GM23338 (cell line): ENCODE data around the gene MYL5. TPM values are rescaled to one million over a fixed set of nuclear protein-coding genes. Genes with fewer than 3 reads are reported as not detected.

Experiments used
- ATAC-seq: fragments of 200-7000 bp; cut with Tn5 transposase; 3 replicates; pipeline ENCODE4 v1.9.1; 2020
- DNase-seq: peaks from one replicate; pipeline ENCODE4 v3.0.0-alpha.2; 2015; ENCODE audit warnings: low spot score
- H2AFZ ChIP-seq: fragments of 200-600 bp; sonication (generic); 2 replicates; pipeline ENCODE4 v1.8.0; 2016; ENCODE audit warnings: antibody characterized with exemption, mild to moderate bottlenecking, moderate library complexity
- H3F3A ChIP-seq: fragments of 200-600 bp; sonication (generic); replicated peaks from 2 replicates; pipeline ENCODE4 v1.8.0; 2017; ENCODE audit warnings: antibody characterized with exemption, mixed run types, low read depth
- H3K27ac ChIP-seq: fragments of 200-600 bp; sonication (generic); 2 replicates; pipeline ENCODE4 v1.6.1; 2016; ENCODE audit warnings: low read depth
- H3K27me3 ChIP-seq: fragments of 200-600 bp; sonication (generic); 2 replicates; pipeline ENCODE4 v1.8.0; 2016; ENCODE audit warnings: mild to moderate bottlenecking, mixed run types, moderate library complexity; ENCODE audit not compliant: insufficient read depth
- H3K36me3 ChIP-seq: fragments of 200-600 bp; sonication (generic); 2 replicates; pipeline ENCODE4 v1.8.0; 2016; ENCODE audit warnings: mild to moderate bottlenecking; ENCODE audit not compliant: insufficient read depth
- H3K4me1 ChIP-seq: fragments of 200-600 bp; sonication (generic); 2 replicates; pipeline ENCODE4 v1.8.0; 2016; ENCODE audit warnings: mild to moderate bottlenecking, moderate library complexity; ENCODE audit not compliant: insufficient read depth
- H3K4me2 ChIP-seq: fragments of 200-600 bp; sonication (generic); 2 replicates; pipeline ENCODE4 v1.7.1; 2017; ENCODE audit warnings: mixed run types
- H3K4me3 ChIP-seq: fragments of 200-600 bp; sonication (generic); 2 replicates; pipeline ENCODE4 v1.6.1; 2016; ENCODE audit warnings: mixed run types
- H3K79me2 ChIP-seq: fragments of 200-600 bp; sonication (generic); replicated peaks from 2 replicates; pipeline ENCODE4 v1.8.0; 2017; ENCODE audit warnings: mild to moderate bottlenecking; ENCODE audit not compliant: insufficient read depth
- H3K9me2 ChIP-seq: fragments of 200-600 bp; sonication (generic); 2 replicates; pipeline ENCODE4 v1.8.0; 2017; ENCODE audit not compliant: insufficient read depth
- H4K20me1 ChIP-seq: fragments of 200-600 bp; sonication (generic); replicated peaks from 2 replicates; pipeline ENCODE4 v1.8.0; 2017; ENCODE audit warnings: mild to moderate bottlenecking; ENCODE audit not compliant: insufficient read depth
- H3K27ac Mint-ChIP-seq: 2 replicates; pipeline ENCODE4 v1.8.0; 2020; ENCODE audit warnings: inconsistent platforms, mild to moderate bottlenecking, moderate library complexity, mixed read lengths
- H3K27me3 Mint-ChIP-seq: 3 replicates; pipeline ENCODE4 v1.8.0; 2022; ENCODE audit warnings: low read depth, mild to moderate bottlenecking, moderate library complexity, mixed read lengths, inconsistent platforms; ENCODE audit not compliant: insufficient read depth, poor library complexity
- H3K36me3 Mint-ChIP-seq: 3 replicates; pipeline ENCODE4 v1.8.0; 2021; ENCODE audit warnings: low read depth, mild to moderate bottlenecking, inconsistent platforms, moderate library complexity, mixed read lengths
- H3K4me1 Mint-ChIP-seq: 3 replicates; pipeline ENCODE4 v1.8.0; 2020; ENCODE audit warnings: mild to moderate bottlenecking, inconsistent platforms, mixed read lengths
- H3K4me3 Mint-ChIP-seq: 3 replicates; pipeline ENCODE4 v1.8.0; 2021; ENCODE audit warnings: moderate library complexity, mild to moderate bottlenecking, inconsistent platforms, mixed read lengths
- H3K9me3 Mint-ChIP-seq: 3 replicates; pipeline ENCODE4 v1.8.0; 2020; ENCODE audit warnings: moderate library complexity, mild to moderate bottlenecking, inconsistent platforms, mixed read lengths
- CTCF ChIP-seq, 2 experiments: fragments of 200-600 bp in 1 of 2; sonication (generic) in 1 of 2; conservative IDR thresholded peaks; 2 replicates each; pipeline versions ENCODE4 v1.5.1 to v1.6.1; 2016 to 2017; ENCODE audit warnings: antibody characterized with exemption in 2 of 2, low read depth in 2 of 2, mild to moderate bottlenecking in 2 of 2, moderate library complexity in 1 of 2
- NANOG ChIP-seq: IDR thresholded peaks from 2 replicates; pipeline ENCODE4 v1.6.1; 2016; ENCODE audit warnings: antibody characterized with exemption, borderline replicate concordance
- ZNF462 ChIP-seq: fragments of 250-450 bp; sonication (Bioruptor Pico); IDR thresholded peaks from 2 replicates; pipeline ENCODE4 v1.5.0; 2020; ENCODE audit warnings: mild to moderate bottlenecking, moderate library complexity
- polyA plus RNA-seq: library from polyadenylated mRNA; unstranded; fragments of >200 nt; fragmentation: Nextera tagmentation; extraction: Ambion mirVana; gene quantifications from 2 replicates; pipeline ENCODE4 v1.2.1, GENCODE V29; 2016
- total RNA-seq: library from RNA; depleted of rRNA; stranded (reverse); fragments of >200 nt; shearing (Covaris generic); gene quantifications from 2 replicates; pipeline ENCODE4 v1.2.3, GENCODE V29; 2014

Gene MYL5
- total and polyA plus RNA-seq, 2 experiments from 2014 or later = 3.0 to 4.4 TPM

- Mint-ChIP-seq H3K27me3 (peaks cover 4% of the 10 kb centered on the region), H3K36me3 (peaks cover 35% of the 10 kb centered on the region), H3K27ac (no peak overlapping the region), H3K4me1 (peaks cover 4% of the 10 kb centered on the region; the same call in 2 of the 3 replicates), H3K4me3 (no peak overlapping the region), H3K9me3 (no peaks in the 10 kb centered on the region)
- H3F3A ChIP-seq = no peaks in the 10 kb centered on the region
- no peak overlapping the region for H3K4me3 ChIP-seq
- peaks cover 33% of the 10 kb centered on the region for H4K20me1 ChIP-seq
- no peak overlapping the region for H2AFZ ChIP-seq
- no peak for TF ChIP-seq ZNF462 (CRISPR knock-in tag)
- no peaks in the 10 kb centered on the region for H3K4me1 ChIP-seq
- DNase-seq (no peak), ATAC-seq (no peak)
- H3K27me3 ChIP-seq = no peaks in the 10 kb centered on the region
- H3K79me2 ChIP-seq = peaks cover 65% of the 10 kb centered on the region
- no peak overlapping the region for H3K4me2 ChIP-seq
- no peaks in the 10 kb centered on the region for H3K9me2 ChIP-seq
- H3K36me3 ChIP-seq = 0 out of 2 replicates have a peak, but pooled peaks cover 3% of the 10 kb centered on the region
- no peak overlapping the region for H3K27ac ChIP-seq
Observed at GRCh38 chr4:712093-712492, 37.8 kb downstream of the MYL5 start.

GRCh38 chr4:712916-713632, 38.7 kb downstream of the MYL5 start:
- H3K79me2 ChIP-seq = peaks cover 70% of the 10 kb centered on the region
- no peak overlapping the region for H3K4me2 ChIP-seq
- DNase-seq (no peak), ATAC-seq (no peak)
- Mint-ChIP-seq H3K27me3 (peaks cover 6% of the 10 kb centered on the region), H3K9me3 (no peaks in the 10 kb centered on the region), H3K27ac (no peak overlapping the region), H3K4me1 (peaks cover 4% of the 10 kb centered on the region; the same call in 2 of the 3 replicates), H3K36me3 (peaks cover 35% of the 10 kb centered on the region), H3K4me3 (no peak overlapping the region)
- H3K4me3 ChIP-seq = no peak overlapping the region
- H4K20me1 ChIP-seq = peaks cover 39% of the 10 kb centered on the region
- H3F3A ChIP-seq = no peaks in the 10 kb centered on the region
- H3K27me3 ChIP-seq = no peaks in the 10 kb centered on the region
- no peaks in the 10 kb centered on the region for H3K9me2 ChIP-seq
- no peaks in the 10 kb centered on the region for H3K4me1 ChIP-seq
- no peak overlapping the region for H3K27ac ChIP-seq
- H2AFZ ChIP-seq = no peak overlapping the region
- 0 out of 2 replicates have a peak, but pooled peaks cover 3% of the 10 kb centered on the region for H3K36me3 ChIP-seq
- TF ChIP-seq CTCF (conservative IDR thresholded peaks at IDR 0.05; ENCODE audit: low read depth in 2 of 2) (no peak), NANOG (no peak)
